ENCODE measurements around the gene FAM186B.

The FAM186B gene

GRCh38 chr12:49643961-49644619 lies 38.7 kb upstream of the FAM186B start:
- no peak overlapping the region for H2AFZ ChIP-seq (ENCODE audit: low read depth, low read length)
- H3K4me3 ChIP-seq (ENCODE audit: low read length), result no peak overlapping the region
- peaks cover 3% of the 10 kb centered on the region for H3K4me1 ChIP-seq (ENCODE audit: insufficient read depth, low read length)
- H3K36me3 ChIP-seq (ENCODE audit: insufficient read depth, low read length), result peaks cover 60% of the 10 kb centered on the region
- no peaks in the 10 kb centered on the region for H3K27me3 ChIP-seq (ENCODE audit: insufficient read depth, low read length)
- no peaks in the 10 kb centered on the region for H3K9me3 ChIP-seq (ENCODE audit: low read length)

- Histone ChIP-seq H3K9me3 (ENCODE audit: low read length) (no peaks in the 10 kb centered on the region), H3K4me3 (ENCODE audit: low read length) (no peak overlapping the region), H2AFZ (ENCODE audit: low read depth, low read length) (no peak overlapping the region), H3K4me1 (ENCODE audit: insufficient read depth, low read length) (peaks cover 3% of the 10 kb centered on the region), H3K36me3 (ENCODE audit: insufficient read depth, low read length) (peaks cover 51% of the 10 kb centered on the region), H3K27me3 (ENCODE audit: insufficient read depth, low read length) (no peaks in the 10 kb centered on the region)
Measured at GRCh38 chr12:49643135-49643534, 37.7 kb upstream of the FAM186B start.

- Histone ChIP-seq H3K4me1 (ENCODE audit: insufficient read depth, low read length) (peaks cover 4% of the 10 kb centered on the region), H3K9me3 (ENCODE audit: low read length) (no peaks in the 10 kb centered on the region), H3K27me3 (ENCODE audit: insufficient read depth, low read length) (no peaks in the 10 kb centered on the region), H2AFZ (ENCODE audit: low read depth, low read length) (no peak overlapping the region), H3K36me3 (ENCODE audit: insufficient read depth, low read length) (peaks cover 46% of the 10 kb centered on the region), H3K4me3 (ENCODE audit: low read length) (no peak overlapping the region)
Measured at GRCh38 chr12:49642370-49642802, 36.9 kb upstream of the FAM186B start.

- H3K9me3 ChIP-seq (ENCODE audit: low read length), result no peaks in the 10 kb centered on the region
- no peak overlapping the region for H3K4me3 ChIP-seq (ENCODE audit: low read length)
- no peak overlapping the region for H2AFZ ChIP-seq (ENCODE audit: low read depth, low read length)
- no peaks in the 10 kb centered on the region for H3K27me3 ChIP-seq (ENCODE audit: insufficient read depth, low read length)
- peaks cover 41% of the 10 kb centered on the region for H3K36me3 ChIP-seq (ENCODE audit: insufficient read depth, low read length)
- peaks cover 9% of the 10 kb centered on the region for H3K4me1 ChIP-seq (ENCODE audit: insufficient read depth, low read length)
Measured at GRCh38 chr12:49641748-49642369, 36.4 kb upstream of the FAM186B start.

- peaks cover 9% of the 10 kb centered on the region for H3K4me1 ChIP-seq (ENCODE audit: insufficient read depth, low read length)
- no peaks in the 10 kb centered on the region for H3K9me3 ChIP-seq (ENCODE audit: low read length)
- H2AFZ ChIP-seq (ENCODE audit: low read depth, low read length), result no peak overlapping the region
- H3K4me3 ChIP-seq (ENCODE audit: low read length), result no peak overlapping the region
- peaks cover 14% of the 10 kb centered on the region for H3K36me3 ChIP-seq (ENCODE audit: insufficient read depth, low read length)
- no peaks in the 10 kb centered on the region for H3K27me3 ChIP-seq (ENCODE audit: insufficient read depth, low read length)
Measured at GRCh38 chr12:49636979-49637755, 31.7 kb upstream of the FAM186B start.

GRCh38 chr12:49636574-49636973 lies 31.1 kb upstream of the FAM186B start:
- Histone ChIP-seq H2AFZ (ENCODE audit: low read depth, low read length) (no peak overlapping the region), H3K27me3 (ENCODE audit: insufficient read depth, low read length) (no peaks in the 10 kb centered on the region), H3K36me3 (ENCODE audit: insufficient read depth, low read length) (peaks cover 8% of the 10 kb centered on the region), H3K4me3 (ENCODE audit: low read length) (no peak overlapping the region), H3K4me1 (ENCODE audit: insufficient read depth, low read length) (peaks cover 9% of the 10 kb centered on the region), H3K9me3 (ENCODE audit: low read length) (no peaks in the 10 kb centered on the region)

GRCh38 chr12:49635656-49636055 lies 30.2 kb upstream of the FAM186B start:
- no peak overlapping the region for H2AFZ ChIP-seq (ENCODE audit: low read depth, low read length)
- H3K4me1 ChIP-seq (ENCODE audit: insufficient read depth, low read length), result peaks cover 9% of the 10 kb centered on the region
- H3K36me3 ChIP-seq (ENCODE audit: insufficient read depth, low read length), result peaks cover 7% of the 10 kb centered on the region
- no peaks in the 10 kb centered on the region for H3K27me3 ChIP-seq (ENCODE audit: insufficient read depth, low read length)
- no peaks in the 10 kb centered on the region for H3K9me3 ChIP-seq (ENCODE audit: low read length)
- H3K4me3 ChIP-seq (ENCODE audit: low read length), result no peak overlapping the region

- Histone ChIP-seq H3K4me1 (ENCODE audit: insufficient read depth, low read length) (peaks cover 6% of the 10 kb centered on the region), H2AFZ (ENCODE audit: low read depth, low read length) (no peak overlapping the region), H3K27me3 (ENCODE audit: insufficient read depth, low read length) (no peaks in the 10 kb centered on the region), H3K36me3 (ENCODE audit: insufficient read depth, low read length) (peaks cover 7% of the 10 kb centered on the region), H3K9me3 (ENCODE audit: low read length) (no peaks in the 10 kb centered on the region), H3K4me3 (ENCODE audit: low read length) (no peak overlapping the region)
Measured at GRCh38 chr12:49635036-49635435, 29.6 kb upstream of the FAM186B start.

GRCh38 chr12:49633703-49634345 lies 28.4 kb upstream of the FAM186B start:
- H3K4me1 ChIP-seq (ENCODE audit: insufficient read depth, low read length), result peaks cover 6% of the 10 kb centered on the region
- H3K4me3 ChIP-seq (ENCODE audit: low read length), result no peak overlapping the region
- no peak overlapping the region for H2AFZ ChIP-seq (ENCODE audit: low read depth, low read length)
- H3K9me3 ChIP-seq (ENCODE audit: low read length), result no peaks in the 10 kb centered on the region
- no peaks in the 10 kb centered on the region for H3K27me3 ChIP-seq (ENCODE audit: insufficient read depth, low read length)
- peaks cover 7% of the 10 kb centered on the region for H3K36me3 ChIP-seq (ENCODE audit: insufficient read depth, low read length)

- Histone ChIP-seq H2AFZ (ENCODE audit: low read depth, low read length) (no peak overlapping the region), H3K4me1 (ENCODE audit: insufficient read depth, low read length) (peaks cover 6% of the 10 kb centered on the region), H3K36me3 (ENCODE audit: insufficient read depth, low read length) (peaks cover 7% of the 10 kb centered on the region), H3K27me3 (ENCODE audit: insufficient read depth, low read length) (no peaks in the 10 kb centered on the region), H3K9me3 (ENCODE audit: low read length) (no peaks in the 10 kb centered on the region), H3K4me3 (ENCODE audit: low read length) (no peak overlapping the region)
Measured at GRCh38 chr12:49632986-49633702, 27.7 kb upstream of the FAM186B start.

GRCh38 chr12:49632401-49632800 lies 27.0 kb upstream of the FAM186B start:
- Histone ChIP-seq H3K27me3 (ENCODE audit: insufficient read depth, low read length) (no peaks in the 10 kb centered on the region), H2AFZ (ENCODE audit: low read depth, low read length) (no peak overlapping the region), H3K4me3 (ENCODE audit: low read length) (no peak overlapping the region), H3K9me3 (ENCODE audit: low read length) (no peaks in the 10 kb centered on the region), H3K36me3 (ENCODE audit: insufficient read depth, low read length) (peaks cover 7% of the 10 kb centered on the region), H3K4me1 (ENCODE audit: insufficient read depth, low read length) (peaks cover 5% of the 10 kb centered on the region)

- Histone ChIP-seq H3K9me3 (ENCODE audit: low read length) (no peaks in the 10 kb centered on the region), H3K4me3 (ENCODE audit: low read length) (no peak overlapping the region), H3K4me1 (ENCODE audit: insufficient read depth, low read length) (no peaks in the 10 kb centered on the region), H2AFZ (ENCODE audit: low read depth, low read length) (no peak overlapping the region), H3K27me3 (ENCODE audit: insufficient read depth, low read length) (no peaks in the 10 kb centered on the region), H3K36me3 (ENCODE audit: insufficient read depth, low read length) (peaks cover 7% of the 10 kb centered on the region)
Measured at GRCh38 chr12:49631336-49631907, 26.0 kb upstream of the FAM186B start.
